Suprapubic skin (tissue), 2 donors: Measurements from ENCODE around the gene PDE4D.

Source experiments
- EP300 ChIP-seq: sonication (generic); formaldehyde crosslinking; IDR thresholded peaks from one replicate; pipeline ENCODE4 v1.6.1; 2017; ENCODE audit warnings: antibody characterized with exemption
- POLR2A ChIP-seq, 2 donors: fragments of 450-650 bp; IDR thresholded peaks; one replicate each; pipeline ENCODE4 v1.6.1; 2017; ENCODE audit warnings: antibody characterized with exemption in 2 of 2, mild to moderate bottlenecking in 2 of 2, moderate library complexity in 2 of 2

GRCh38 chr5:59917121-59917520 is 23.6 kb upstream of the PDE4D start:
- TF ChIP-seq EP300: no peak
- TF ChIP-seq POLR2A (IDR thresholded peaks at IDR 0.05): no peak
